ENCODE data around the gene CETN3. TPM values are rescaled to one million over a fixed set of nuclear protein-coding genes. Genes with fewer than 3 reads are reported as not detected.

The CETN3 gene
- polyA plus RNA-seq, 1 donor from 2014 or later: 116 TPM

- Histone ChIP-seq H3F3A (ENCODE audit: insufficient read depth, low read length, poor library complexity, severe bottlenecking) (no peaks in the 10 kb centered on the region), H3K4me2 (ENCODE audit: low read length) (no peak overlapping the region), H3K27me3 (ENCODE audit: insufficient read depth, low read depth, low read length) (no peaks in the 10 kb centered on the region), H3K36me3 (ENCODE audit: insufficient read depth, low read length) (no peaks in the 10 kb centered on the region), H2AFZ (ENCODE audit: low read depth, low read length) (no peak overlapping the region), H3K9me2 (ENCODE audit: insufficient read depth, low read length) (no peaks in the 10 kb centered on the region), H3K27ac (ENCODE audit: low read length) (no peak overlapping the region), H4K20me1 (ENCODE audit: insufficient read depth) (no peaks in the 10 kb centered on the region), H3K9me3 (ENCODE audit: low read length) (no peaks in the 10 kb centered on the region), H3K9ac (ENCODE audit: low read length) (no peak overlapping the region), H3K79me2 (replicated peaks; ENCODE audit: insufficient read depth, low read length) (no peaks in the 10 kb centered on the region), H3K4me3 (ENCODE audit: low read length) (no peak overlapping the region)
- TF ChIP-seq EZH2 (IDR thresholded peaks at IDR 0.05; ENCODE audit: borderline replicate concordance, insufficient read depth, low read length, poor library complexity, severe bottlenecking) (no peak), SMC3 (conservative IDR thresholded peaks at IDR 0.05; ENCODE audit: poor library complexity) (no peak), TAF1 (IDR thresholded peaks at IDR 0.05; ENCODE audit: low read depth) (no peak), POLR2AphosphoS5 (IDR thresholded peaks at IDR 0.05) (no peak), MXI1 (conservative IDR thresholded peaks at IDR 0.05; ENCODE audit: poor library complexity, severe bottlenecking) (no peak), EP300 (conservative IDR thresholded peaks at IDR 0.05; ENCODE audit: poor library complexity, severe bottlenecking) (no peak), RAD21 (conservative IDR thresholded peaks at IDR 0.05) (no peak)
- TF ChIP-seq, protein P1, sequence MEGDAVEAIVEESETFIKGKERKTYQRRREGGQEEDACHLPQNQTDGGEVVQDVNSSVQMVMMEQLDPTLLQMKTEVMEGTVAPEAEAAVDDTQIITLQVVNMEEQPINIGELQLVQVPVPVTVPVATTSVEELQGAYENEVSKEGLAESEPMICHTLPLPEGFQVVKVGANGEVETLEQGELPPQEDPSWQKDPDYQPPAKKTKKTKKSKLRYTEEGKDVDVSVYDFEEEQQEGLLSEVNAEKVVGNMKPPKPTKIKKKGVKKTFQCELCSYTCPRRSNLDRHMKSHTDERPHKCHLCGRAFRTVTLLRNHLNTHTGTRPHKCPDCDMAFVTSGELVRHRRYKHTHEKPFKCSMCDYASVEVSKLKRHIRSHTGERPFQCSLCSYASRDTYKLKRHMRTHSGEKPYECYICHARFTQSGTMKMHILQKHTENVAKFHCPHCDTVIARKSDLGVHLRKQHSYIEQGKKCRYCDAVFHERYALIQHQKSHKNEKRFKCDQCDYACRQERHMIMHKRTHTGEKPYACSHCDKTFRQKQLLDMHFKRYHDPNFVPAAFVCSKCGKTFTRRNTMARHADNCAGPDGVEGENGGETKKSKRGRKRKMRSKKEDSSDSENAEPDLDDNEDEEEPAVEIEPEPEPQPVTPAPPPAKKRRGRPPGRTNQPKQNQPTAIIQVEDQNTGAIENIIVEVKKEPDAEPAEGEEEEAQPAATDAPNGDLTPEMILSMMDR (IDR thresholded peaks at IDR 0.05; ENCODE audit: poor library complexity, severe bottlenecking): no peak
- TF ChIP-seq, protein P2, sequence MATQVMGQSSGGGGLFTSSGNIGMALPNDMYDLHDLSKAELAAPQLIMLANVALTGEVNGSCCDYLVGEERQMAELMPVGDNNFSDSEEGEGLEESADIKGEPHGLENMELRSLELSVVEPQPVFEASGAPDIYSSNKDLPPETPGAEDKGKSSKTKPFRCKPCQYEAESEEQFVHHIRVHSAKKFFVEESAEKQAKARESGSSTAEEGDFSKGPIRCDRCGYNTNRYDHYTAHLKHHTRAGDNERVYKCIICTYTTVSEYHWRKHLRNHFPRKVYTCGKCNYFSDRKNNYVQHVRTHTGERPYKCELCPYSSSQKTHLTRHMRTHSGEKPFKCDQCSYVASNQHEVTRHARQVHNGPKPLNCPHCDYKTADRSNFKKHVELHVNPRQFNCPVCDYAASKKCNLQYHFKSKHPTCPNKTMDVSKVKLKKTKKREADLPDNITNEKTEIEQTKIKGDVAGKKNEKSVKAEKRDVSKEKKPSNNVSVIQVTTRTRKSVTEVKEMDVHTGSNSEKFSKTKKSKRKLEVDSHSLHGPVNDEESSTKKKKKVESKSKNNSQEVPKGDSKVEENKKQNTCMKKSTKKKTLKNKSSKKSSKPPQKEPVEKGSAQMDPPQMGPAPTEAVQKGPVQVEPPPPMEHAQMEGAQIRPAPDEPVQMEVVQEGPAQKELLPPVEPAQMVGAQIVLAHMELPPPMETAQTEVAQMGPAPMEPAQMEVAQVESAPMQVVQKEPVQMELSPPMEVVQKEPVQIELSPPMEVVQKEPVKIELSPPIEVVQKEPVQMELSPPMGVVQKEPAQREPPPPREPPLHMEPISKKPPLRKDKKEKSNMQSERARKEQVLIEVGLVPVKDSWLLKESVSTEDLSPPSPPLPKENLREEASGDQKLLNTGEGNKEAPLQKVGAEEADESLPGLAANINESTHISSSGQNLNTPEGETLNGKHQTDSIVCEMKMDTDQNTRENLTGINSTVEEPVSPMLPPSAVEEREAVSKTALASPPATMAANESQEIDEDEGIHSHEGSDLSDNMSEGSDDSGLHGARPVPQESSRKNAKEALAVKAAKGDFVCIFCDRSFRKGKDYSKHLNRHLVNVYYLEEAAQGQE (IDR thresholded peaks at IDR 0.05; ENCODE audit: borderline replicate concordance): no peak
Observed at GRCh38 chr5:90368454-90369246, 40.9 kb downstream of the CETN3 start.

- no peaks in the 10 kb centered on the region for H4K20me1 ChIP-seq (ENCODE audit: insufficient read depth)
- H3F3A ChIP-seq (ENCODE audit: insufficient read depth, low read length, poor library complexity, severe bottlenecking): no peaks in the 10 kb centered on the region
- H3K27ac ChIP-seq (ENCODE audit: low read length): no peak overlapping the region
- no peaks in the 10 kb centered on the region for H3K79me2 ChIP-seq (replicated peaks; ENCODE audit: insufficient read depth, low read length)
- H3K4me3 ChIP-seq (ENCODE audit: low read length): no peak overlapping the region
- no peak overlapping the region for H2AFZ ChIP-seq (ENCODE audit: low read depth, low read length)
- TF ChIP-seq, protein P1 (IDR thresholded peaks at IDR 0.05; ENCODE audit: poor library complexity, severe bottlenecking): no peak
- TF ChIP-seq, protein P2 (IDR thresholded peaks at IDR 0.05; ENCODE audit: borderline replicate concordance): no peak
- TF ChIP-seq MXI1 (conservative IDR thresholded peaks at IDR 0.05; ENCODE audit: poor library complexity, severe bottlenecking): no peak
- no peak for TF ChIP-seq EP300 (conservative IDR thresholded peaks at IDR 0.05; ENCODE audit: poor library complexity, severe bottlenecking)
- TF ChIP-seq SMC3 (conservative IDR thresholded peaks at IDR 0.05; ENCODE audit: poor library complexity): no peak
- TF ChIP-seq EZH2 (IDR thresholded peaks at IDR 0.05; ENCODE audit: borderline replicate concordance, insufficient read depth, low read length, poor library complexity, severe bottlenecking): no peak
- TF ChIP-seq TAF1 (IDR thresholded peaks at IDR 0.05; ENCODE audit: low read depth): no peak
- TF ChIP-seq RAD21 (conservative IDR thresholded peaks at IDR 0.05): no peak
- no peak for TF ChIP-seq POLR2AphosphoS5 (IDR thresholded peaks at IDR 0.05)
- no peaks in the 10 kb centered on the region for H3K9me3 ChIP-seq (ENCODE audit: low read length)
- no peaks in the 10 kb centered on the region for H3K9me2 ChIP-seq (ENCODE audit: insufficient read depth, low read length)
- H3K9ac ChIP-seq (ENCODE audit: low read length): no peak overlapping the region
- no peak overlapping the region for H3K4me2 ChIP-seq (ENCODE audit: low read length)
- no peaks in the 10 kb centered on the region for H3K27me3 ChIP-seq (ENCODE audit: insufficient read depth, low read depth, low read length)
- H3K36me3 ChIP-seq (ENCODE audit: insufficient read depth, low read length): no peaks in the 10 kb centered on the region
Observed at GRCh38 chr5:90367879-90368278, 41.7 kb downstream of the CETN3 start.

Data from neural cell (in vitro differentiated cells).